Kidney epithelial cell (primary cell): ENCODE results near the gene CLTB. TPM values are rescaled to one million over a fixed set of nuclear protein-coding genes. Genes with fewer than 3 reads are reported as not detected.

Experiments
- DNase-seq: peaks from one replicate; pipeline ENCODE4 v3.0.0-alpha.2; 2010; ENCODE audit warnings: low read depth
- H3K27me3 ChIP-seq: 2 replicates; pipeline ENCODE4 v1.6.0; 2011; ENCODE audit warnings: low read length; ENCODE audit not compliant: control insufficient read depth, insufficient read depth
- H3K36me3 ChIP-seq: 2 replicates; pipeline ENCODE4 v1.5.1; 2011; ENCODE audit warnings: low read length; ENCODE audit not compliant: control insufficient read depth, insufficient read depth
- H3K4me3 ChIP-seq: 2 replicates; pipeline ENCODE4 v1.5.1; 2011; ENCODE audit warnings: low read depth, mild to moderate bottlenecking, control low read depth, low read length
- total RNA-seq: library from RNA; depleted of rRNA; stranded (reverse); fragments of >200 nt; gene quantifications from 2 replicates; pipeline ENCODE4 v1.2.3, GENCODE V29; 2015
- TF ChIP-seq, protein P1 (sequence below): IDR thresholded peaks from 2 replicates; pipeline ENCODE4 v1.5.1; 2011; ENCODE audit warnings: mild to moderate bottlenecking, moderate library complexity, low read length, control low read depth, inconsistent platforms; ENCODE audit not compliant: insufficient read depth, poor library complexity, severe bottlenecking

The CLTB gene
- total RNA-seq, 1 donor from 2014 or later, result 172 TPM

DNA sequence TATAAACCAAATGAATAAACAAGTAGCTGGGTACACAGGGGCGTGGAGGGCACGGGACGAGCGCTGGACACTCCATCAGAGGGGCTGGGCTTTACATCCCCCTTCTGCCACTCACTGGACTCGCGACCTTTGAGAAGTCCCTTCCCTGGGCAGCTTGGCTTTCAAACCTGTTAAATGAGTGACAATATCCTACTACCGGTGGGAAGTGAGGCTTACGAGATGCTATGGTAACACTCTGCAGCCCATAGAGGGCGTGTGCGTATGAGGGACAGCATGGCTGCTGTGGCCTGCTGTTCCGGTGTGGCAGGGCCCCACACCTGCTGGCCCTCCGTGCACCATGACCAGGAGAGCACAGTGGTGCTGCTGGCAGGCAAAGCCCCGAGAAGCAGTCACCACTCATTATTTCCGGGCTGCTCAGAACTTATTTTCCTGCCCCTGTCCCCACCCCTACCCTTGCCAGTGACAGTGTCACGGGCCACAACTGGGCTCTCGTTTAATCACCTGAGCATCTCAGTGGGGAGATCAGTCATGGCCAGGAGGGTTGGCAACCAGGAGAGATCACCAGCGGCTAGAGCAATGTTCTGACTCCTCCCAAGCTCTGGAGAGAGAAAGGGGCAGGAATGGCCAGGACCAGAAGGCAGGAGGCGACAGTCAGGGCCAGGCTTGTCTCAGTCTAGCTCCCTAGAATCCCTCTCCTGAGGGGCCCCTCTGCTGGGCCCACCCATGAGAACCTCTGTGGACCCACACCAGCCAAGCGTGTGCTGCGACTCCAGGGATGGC is 10.5 kb downstream of the CLTB start:
- H3K27me3 ChIP-seq, result no peaks in the 10 kb centered on the region
- no peak for DNase-seq
- H3K4me3 ChIP-seq, result no peak overlapping the region
- TF ChIP-seq, protein P1, sequence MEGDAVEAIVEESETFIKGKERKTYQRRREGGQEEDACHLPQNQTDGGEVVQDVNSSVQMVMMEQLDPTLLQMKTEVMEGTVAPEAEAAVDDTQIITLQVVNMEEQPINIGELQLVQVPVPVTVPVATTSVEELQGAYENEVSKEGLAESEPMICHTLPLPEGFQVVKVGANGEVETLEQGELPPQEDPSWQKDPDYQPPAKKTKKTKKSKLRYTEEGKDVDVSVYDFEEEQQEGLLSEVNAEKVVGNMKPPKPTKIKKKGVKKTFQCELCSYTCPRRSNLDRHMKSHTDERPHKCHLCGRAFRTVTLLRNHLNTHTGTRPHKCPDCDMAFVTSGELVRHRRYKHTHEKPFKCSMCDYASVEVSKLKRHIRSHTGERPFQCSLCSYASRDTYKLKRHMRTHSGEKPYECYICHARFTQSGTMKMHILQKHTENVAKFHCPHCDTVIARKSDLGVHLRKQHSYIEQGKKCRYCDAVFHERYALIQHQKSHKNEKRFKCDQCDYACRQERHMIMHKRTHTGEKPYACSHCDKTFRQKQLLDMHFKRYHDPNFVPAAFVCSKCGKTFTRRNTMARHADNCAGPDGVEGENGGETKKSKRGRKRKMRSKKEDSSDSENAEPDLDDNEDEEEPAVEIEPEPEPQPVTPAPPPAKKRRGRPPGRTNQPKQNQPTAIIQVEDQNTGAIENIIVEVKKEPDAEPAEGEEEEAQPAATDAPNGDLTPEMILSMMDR, result peak; percentile 2
- H3K36me3 ChIP-seq, result no peaks in the 10 kb centered on the region

DNA sequence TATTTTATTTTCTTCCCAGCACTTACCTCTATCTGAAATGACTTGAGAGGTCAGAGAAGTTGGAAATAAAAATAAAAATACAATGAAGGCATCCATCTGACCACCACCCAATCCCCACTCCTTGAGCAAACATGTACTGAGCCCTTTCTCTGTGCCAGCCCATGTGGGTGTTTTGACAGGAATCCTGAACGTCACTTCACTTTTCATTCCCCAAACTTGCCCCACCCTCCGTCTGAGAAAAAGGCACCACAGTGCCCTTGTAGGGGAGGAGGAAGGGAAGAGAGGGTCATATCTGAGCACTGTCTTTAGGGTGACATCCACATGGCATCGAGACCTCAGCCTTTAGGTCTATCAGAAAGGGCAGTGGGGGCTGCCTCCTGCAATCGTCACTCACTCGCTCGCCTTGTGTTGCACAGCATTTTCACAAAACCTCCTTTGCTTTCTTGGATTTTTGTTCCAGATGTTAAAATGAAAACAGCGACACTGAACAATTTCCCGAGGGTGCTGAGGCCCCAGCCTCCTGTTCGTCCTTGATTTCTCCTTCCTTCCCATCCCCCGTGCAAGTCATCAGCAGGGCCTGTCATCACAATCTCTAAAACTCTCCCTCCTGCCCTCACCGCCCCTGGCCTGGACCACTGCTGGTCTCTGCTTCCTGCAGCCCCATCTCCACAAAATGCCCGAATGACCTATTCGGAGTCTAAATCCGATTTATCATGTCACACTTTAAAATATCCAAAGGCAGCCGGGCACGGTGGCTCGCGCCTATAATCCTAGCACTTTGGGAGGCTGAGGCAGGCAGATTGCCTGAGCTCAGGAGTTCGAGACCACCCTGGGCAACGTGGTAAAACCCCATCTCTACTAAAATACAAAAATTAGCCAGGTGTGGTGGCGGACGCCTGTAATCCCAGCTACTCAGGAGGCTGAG is 14.8 kb downstream of the CLTB start:
- no peaks in the 10 kb centered on the region for H3K27me3 ChIP-seq
- H3K36me3 ChIP-seq, result no peaks in the 10 kb centered on the region
- no peak for DNase-seq
- TF ChIP-seq, protein P1, result no peak
- no peak overlapping the region for H3K4me3 ChIP-seq

DNA sequence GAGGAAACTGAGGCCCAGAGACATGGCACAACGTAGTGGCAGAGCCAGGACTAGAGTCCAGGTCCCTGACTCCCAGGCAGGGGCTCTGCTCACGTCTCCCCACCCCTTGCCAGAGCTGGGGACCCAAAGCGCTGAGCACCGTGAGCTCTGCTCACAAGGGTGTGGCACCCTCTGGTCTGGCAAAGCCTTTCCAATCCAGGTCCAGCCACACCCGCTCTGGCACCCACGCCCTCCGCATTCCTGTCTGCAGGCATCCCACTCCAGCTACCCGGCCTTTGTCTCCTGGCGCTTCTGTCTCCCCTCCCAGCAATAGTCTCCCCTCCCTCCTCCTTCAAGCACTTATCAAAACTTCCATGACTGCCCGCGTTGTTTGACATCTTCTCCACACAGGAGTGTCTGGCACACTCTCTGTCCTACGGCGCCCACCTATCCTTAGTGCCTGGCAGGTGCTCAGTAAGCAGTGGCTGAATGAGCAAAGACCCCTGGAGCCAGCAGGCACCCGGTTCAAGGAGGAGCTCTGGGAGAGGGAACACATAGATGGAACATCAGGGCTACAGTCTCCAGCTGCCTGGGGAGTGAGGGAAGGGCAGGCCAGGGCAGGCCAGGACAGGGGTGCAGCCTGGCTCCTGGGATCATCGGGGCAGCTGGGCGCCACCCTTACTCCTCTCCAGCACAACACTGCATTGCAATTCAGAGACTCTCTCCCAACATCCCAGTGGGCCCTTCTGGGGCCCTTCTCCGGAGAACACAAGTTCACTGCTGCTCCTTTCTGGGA is 15.8 kb downstream of the CLTB start:
- DNase-seq, result no peak
- TF ChIP-seq, protein P1, result no peak
- Histone ChIP-seq H3K36me3 (no peaks in the 10 kb centered on the region), H3K27me3 (no peaks in the 10 kb centered on the region), H3K4me3 (no peak overlapping the region)

DNA sequence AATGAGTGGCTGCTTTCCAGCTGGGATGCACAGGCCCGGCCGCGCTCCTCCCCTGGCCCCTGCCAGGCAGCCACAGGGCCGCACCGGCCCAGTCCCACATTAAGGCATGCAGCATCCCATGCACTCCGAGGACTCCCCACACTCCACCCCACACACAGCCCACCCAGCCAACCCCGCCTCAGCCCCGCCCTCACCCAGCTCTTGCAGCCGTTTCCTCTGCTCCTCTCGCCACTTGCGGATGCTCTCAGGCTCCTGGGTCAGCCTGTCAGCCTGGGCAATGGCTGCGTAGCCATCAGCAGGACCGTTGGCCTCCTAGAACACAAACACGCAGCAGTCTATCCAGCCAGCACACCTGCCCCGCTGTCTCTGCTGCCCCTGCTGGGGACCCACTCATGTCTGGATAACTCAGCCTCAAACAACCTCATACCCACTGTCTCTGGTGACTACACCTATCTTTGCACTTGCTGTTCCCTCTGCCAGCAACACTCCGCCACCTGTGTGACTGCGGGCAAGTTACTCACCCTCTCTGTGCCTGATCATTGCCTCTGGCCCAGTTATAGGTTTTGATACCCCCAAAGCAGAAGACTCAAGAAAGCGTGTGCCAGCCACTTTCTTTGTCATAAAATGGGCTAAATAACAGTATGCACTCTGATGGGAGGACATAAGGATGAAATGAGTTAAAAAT is 18.5 kb downstream of the CLTB start:
- TF ChIP-seq, protein P1, result no peak
- Histone ChIP-seq H3K4me3 (no peak overlapping the region), H3K27me3 (no peaks in the 10 kb centered on the region), H3K36me3 (no peaks in the 10 kb centered on the region)
- DNase-seq, result no peak

DNA sequence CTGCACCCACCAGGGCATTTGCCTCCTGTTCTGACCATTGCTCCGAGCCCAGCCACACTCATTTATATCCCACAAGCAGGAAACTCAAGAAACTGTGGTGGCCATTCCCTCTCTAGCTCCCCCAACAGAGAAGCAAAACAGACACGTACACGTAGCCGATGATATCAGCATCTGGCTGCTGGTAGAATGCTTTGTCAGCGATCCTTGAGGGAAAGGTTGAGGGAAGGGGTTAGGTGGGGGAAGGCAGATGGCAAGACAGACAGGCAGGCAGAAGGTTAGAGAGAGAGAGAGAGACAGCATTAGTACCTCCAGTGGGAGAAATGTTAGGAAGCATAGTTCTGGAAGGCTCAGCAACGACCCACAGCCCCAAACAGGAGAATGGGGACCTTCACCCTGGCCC is 20.0 kb downstream of the CLTB start:
- TF ChIP-seq, protein P1, result no peak
- DNase-seq, result no peak
- peaks cover 2% of the 10 kb centered on the region for H3K36me3 ChIP-seq
- H3K27me3 ChIP-seq, result no peaks in the 10 kb centered on the region
- H3K4me3 ChIP-seq, result no peak overlapping the region
